GM12801 (cell line): ENCODE data around the gene SUMO3.

Experiments
- TF ChIP-seq, protein P1 (sequence below): IDR thresholded peaks from one replicate; pipeline ENCODE4 v1.5.1; 2011; ENCODE audit warnings: control low read depth; ENCODE audit not compliant: insufficient read length; ENCODE audit errors: extremely low read depth

The SUMO3 gene

DNA sequence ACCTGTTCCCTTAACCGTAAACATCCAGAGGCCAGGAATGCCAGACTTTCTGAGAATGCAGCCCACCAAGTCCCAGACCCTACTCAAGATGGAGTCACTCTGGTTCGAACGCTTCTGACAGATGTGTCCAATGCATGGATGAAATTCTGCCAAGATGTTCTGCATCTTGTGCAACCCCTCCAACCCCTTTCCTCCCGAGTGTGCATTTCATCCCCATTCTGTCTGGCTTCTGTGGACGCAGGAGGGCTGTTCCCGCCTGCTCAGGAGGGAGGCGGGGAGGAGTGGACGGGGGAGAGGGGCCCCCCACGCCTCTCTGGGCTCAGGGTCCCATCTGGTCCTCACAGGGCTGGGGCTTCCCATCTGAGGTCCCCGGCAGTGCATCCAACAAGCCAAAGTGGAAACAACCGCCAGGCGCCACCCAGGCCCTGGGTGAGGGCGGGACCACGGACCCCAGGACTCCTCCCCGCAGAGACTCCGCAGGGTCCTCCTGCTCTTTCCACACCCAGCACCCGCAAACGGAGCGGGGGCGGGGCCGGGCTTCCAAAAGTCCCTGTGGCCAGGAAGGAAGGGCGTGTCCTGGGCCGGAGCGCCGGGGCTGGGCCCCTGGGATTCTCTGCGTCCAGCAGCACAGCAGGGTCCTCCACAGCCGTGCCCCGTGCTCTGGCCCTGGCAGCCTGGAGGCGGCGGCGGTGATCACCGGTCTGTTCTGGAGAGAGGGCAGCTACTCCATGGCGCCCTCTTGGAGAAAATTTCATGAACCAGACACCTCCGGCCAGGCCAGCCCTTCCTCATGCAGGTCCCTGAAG is 27.8 kb upstream of the SUMO3 start:
- TF ChIP-seq, protein P1, sequence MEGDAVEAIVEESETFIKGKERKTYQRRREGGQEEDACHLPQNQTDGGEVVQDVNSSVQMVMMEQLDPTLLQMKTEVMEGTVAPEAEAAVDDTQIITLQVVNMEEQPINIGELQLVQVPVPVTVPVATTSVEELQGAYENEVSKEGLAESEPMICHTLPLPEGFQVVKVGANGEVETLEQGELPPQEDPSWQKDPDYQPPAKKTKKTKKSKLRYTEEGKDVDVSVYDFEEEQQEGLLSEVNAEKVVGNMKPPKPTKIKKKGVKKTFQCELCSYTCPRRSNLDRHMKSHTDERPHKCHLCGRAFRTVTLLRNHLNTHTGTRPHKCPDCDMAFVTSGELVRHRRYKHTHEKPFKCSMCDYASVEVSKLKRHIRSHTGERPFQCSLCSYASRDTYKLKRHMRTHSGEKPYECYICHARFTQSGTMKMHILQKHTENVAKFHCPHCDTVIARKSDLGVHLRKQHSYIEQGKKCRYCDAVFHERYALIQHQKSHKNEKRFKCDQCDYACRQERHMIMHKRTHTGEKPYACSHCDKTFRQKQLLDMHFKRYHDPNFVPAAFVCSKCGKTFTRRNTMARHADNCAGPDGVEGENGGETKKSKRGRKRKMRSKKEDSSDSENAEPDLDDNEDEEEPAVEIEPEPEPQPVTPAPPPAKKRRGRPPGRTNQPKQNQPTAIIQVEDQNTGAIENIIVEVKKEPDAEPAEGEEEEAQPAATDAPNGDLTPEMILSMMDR, result no peak

DNA sequence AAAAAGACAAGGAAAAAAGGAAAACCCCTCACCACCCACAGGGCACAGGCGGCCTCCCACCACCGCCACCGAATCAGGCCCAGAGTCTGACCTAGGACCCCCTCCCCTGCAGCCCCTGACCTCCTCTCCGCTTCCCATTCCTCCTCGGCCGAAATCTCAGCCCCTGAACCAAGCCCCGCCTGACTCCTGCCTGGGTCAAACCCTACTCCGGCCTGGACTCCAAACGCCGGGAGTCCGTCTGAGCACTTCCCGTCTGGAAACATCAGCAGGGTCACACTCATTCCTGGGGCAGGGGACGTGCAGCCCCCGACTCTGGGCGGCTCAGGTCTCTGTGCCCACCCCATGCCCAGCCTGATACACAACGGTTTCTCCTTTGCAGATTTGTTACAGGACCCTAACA is 26.4 kb upstream of the SUMO3 start:
- TF ChIP-seq, protein P1, result no peak

DNA sequence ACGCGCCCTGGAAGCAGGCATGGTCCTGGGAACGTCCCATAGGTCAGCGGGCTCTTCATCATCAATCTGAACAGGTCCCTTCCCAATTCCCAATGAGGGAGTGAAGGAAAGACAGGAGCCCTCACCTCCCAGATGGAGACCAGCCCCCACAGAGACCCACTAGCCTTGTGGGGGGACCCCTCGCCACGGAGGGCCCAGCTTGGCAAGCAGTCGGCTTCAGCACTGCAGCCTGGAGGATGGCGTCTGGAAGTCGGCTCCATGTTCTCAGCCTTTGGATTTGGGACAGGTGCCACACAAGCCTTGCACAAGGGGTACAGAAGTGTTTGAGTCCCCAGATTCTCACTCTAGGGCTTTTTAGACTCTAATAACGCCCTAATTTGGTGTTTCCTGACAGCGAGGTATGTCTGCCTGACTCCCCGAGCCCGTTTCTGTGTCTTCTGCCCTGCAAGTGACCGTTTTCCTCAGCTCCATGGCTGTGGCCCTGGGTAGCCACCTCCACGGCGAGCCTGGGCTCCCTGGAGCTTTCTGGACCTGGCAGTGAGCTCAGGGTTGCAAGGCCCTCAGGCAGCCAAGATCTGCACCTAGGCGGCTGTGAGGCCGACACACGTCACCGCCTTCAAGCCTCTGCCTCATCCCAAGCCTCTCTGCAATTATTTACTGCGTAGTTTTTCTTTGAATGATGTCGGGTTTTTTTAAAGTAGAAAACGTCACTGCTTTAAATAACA is 25.0 kb upstream of the SUMO3 start:
- TF ChIP-seq, protein P1, result no peak

- TF ChIP-seq, protein P1, result no peak
Measured at GRCh38 chr21:44842087-44842486, 24.2 kb upstream of the SUMO3 start.

DNA sequence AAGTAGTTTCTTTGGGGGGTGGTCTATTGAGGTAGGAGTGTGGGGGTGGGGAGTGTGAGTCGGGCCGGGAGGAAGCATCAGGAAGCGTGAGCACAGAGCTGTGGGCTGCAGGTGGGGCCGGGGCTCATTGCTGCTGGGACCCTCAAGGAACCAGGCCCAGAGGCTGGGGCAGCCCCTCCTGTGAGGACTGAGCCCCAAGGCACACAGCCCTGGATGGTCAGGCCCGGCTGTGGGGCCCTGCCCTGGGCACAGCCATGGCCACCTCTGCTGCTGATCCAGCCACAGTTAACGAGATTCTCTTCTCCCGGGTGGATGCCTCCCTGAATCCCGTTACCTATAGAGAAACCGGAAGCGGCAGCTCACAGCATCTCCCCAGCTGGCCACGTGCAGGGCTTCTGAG is 22.9 kb upstream of the SUMO3 start:
- TF ChIP-seq, protein P1, result no peak

- TF ChIP-seq, protein P1, result no peak
Measured at GRCh38 chr21:44838951-44839350, 21.1 kb upstream of the SUMO3 start.

- TF ChIP-seq, protein P1, result no peak
Measured at GRCh38 chr21:44838039-44838895, 20.4 kb upstream of the SUMO3 start.
